ENCODE measurements around the gene GRAMD1B. TPM values are rescaled to one million over a fixed set of nuclear protein-coding genes. Genes with fewer than 3 reads are reported as not detected.

The GRAMD1B gene
- total and polyA plus RNA-seq, 2 donors from 2014 or later: 4.4 to 18.2 TPM

DNA sequence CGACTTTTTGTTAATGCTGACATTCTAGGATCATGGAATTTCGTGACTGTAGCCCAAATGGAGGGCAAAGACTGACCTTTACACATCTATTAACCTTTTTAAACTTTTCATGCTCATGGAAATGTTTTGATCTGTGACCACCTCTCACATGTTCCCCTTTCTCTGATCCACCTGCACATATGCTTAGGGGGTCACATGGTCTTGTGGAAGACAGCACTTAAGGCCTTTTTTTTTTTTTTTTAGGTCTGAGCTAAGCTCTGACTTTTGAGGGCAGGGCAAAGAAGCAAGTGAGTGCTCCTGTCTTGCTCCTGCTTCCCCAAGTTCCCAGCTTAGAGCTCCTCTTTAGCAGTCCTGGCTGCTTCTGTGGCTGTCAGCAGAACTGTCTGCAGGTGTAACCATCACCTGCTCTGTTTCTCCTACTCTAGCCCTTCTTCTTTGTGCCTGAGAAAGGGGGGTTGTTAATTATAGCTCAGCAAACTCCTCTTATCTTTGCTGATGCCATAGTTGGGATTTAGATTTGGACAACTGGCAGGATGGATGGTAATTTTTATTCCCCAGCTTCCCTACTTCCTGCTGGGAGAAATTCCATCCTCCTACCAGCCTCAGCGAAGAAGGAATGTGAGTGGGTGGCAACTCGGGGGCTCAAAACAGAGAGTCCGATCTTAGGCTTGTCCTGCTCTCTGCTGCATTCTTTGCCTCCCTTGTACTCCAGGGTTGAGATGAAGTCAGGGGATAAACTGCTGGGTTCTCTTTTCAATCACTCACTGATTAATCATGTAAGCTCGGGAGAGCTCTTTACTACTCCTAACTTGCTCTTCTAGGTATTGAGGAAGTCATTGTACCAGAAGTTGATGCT lies 64.4 kb downstream of the GRAMD1B start:
- H3K27ac ChIP-seq (ENCODE audit: low read depth in 2 of 2, low read length in 2 of 2): no peak overlapping the region
- H3K9me3 ChIP-seq (ENCODE audit: control insufficient read depth in 2 of 3, insufficient read depth in 1 of 3, low read length in 3 of 3): no peaks in the 10 kb centered on the region
- TF ChIP-seq, protein P1, sequence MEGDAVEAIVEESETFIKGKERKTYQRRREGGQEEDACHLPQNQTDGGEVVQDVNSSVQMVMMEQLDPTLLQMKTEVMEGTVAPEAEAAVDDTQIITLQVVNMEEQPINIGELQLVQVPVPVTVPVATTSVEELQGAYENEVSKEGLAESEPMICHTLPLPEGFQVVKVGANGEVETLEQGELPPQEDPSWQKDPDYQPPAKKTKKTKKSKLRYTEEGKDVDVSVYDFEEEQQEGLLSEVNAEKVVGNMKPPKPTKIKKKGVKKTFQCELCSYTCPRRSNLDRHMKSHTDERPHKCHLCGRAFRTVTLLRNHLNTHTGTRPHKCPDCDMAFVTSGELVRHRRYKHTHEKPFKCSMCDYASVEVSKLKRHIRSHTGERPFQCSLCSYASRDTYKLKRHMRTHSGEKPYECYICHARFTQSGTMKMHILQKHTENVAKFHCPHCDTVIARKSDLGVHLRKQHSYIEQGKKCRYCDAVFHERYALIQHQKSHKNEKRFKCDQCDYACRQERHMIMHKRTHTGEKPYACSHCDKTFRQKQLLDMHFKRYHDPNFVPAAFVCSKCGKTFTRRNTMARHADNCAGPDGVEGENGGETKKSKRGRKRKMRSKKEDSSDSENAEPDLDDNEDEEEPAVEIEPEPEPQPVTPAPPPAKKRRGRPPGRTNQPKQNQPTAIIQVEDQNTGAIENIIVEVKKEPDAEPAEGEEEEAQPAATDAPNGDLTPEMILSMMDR (IDR thresholded peaks at IDR 0.05; ENCODE audit: borderline replicate concordance, extremely low read depth, insufficient read depth): no peak
- H3K9ac ChIP-seq (ENCODE audit: low read length in 3 of 3): no peak overlapping the region
- H3K36me3 ChIP-seq (ENCODE audit: control insufficient read depth in 2 of 3, insufficient read depth in 3 of 3, low read length in 3 of 3): no peaks in the 10 kb centered on the region
- intact Hi-C loops (cut with DNase I): no loop called here
- H3K4me3 ChIP-seq (ENCODE audit: low read length in 3 of 3): no peak overlapping the region
- H3K27me3 ChIP-seq (ENCODE audit: control insufficient read depth, insufficient read depth, low read length): no peaks in the 10 kb centered on the region
- H3K4me1 ChIP-seq (ENCODE audit: control insufficient read depth in 2 of 3, insufficient read depth in 2 of 3, low read depth in 1 of 3, low read length in 3 of 3): no peaks in the 10 kb centered on the region
- DNase-seq: peak in 1 of 5 donors; percentile 41
- no peak for FAIRE-seq

DNA sequence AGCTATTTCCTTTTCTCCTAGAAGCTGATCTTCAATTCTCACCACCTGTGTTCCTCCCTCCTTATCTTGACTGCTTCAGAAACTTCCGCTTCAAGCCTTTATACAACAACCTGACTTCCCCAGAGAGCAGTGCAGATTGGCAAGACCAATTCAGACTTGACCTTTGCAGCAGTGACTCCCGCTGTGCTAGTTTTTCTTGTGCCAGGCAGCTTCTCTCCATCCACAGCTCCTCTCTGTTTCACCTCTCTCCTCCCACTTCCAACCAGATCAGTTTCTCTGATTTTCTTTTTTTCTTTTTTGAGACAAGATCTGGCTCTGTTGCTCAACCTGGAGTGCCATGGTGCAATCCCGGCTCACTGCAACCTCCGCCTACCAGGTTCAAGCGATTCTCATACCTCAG lies 74.3 kb downstream of the GRAMD1B start:
- H3K27me3 ChIP-seq (ENCODE audit: control insufficient read depth, insufficient read depth, low read length): no peaks in the 10 kb centered on the region
- no peaks in the 10 kb centered on the region for H3K9me3 ChIP-seq (ENCODE audit: control insufficient read depth in 2 of 3, insufficient read depth in 1 of 3, low read length in 3 of 3)
- H3K4me3 ChIP-seq (ENCODE audit: low read length in 3 of 3): no peak overlapping the region
- H3K9ac ChIP-seq (ENCODE audit: low read length in 3 of 3): no peak overlapping the region
- intact Hi-C loops (cut with DNase I): no loop called here
- no peak for FAIRE-seq
- TF ChIP-seq, protein P1 (IDR thresholded peaks at IDR 0.05; ENCODE audit: borderline replicate concordance, extremely low read depth, insufficient read depth): no peak
- no peak overlapping the region for H3K27ac ChIP-seq (ENCODE audit: low read depth in 2 of 2, low read length in 2 of 2)
- DNase-seq: no peak
- H3K4me1 ChIP-seq (ENCODE audit: control insufficient read depth in 2 of 3, insufficient read depth in 2 of 3, low read depth in 1 of 3, low read length in 3 of 3): peaks cover 0 to 2% (median 0%) of the 10 kb centered on the region in 3 donors
- H3K36me3 ChIP-seq (ENCODE audit: control insufficient read depth in 2 of 3, insufficient read depth in 3 of 3, low read length in 3 of 3): peaks cover 0 to 2% (median 0%) of the 10 kb centered on the region in 3 donors

DNA sequence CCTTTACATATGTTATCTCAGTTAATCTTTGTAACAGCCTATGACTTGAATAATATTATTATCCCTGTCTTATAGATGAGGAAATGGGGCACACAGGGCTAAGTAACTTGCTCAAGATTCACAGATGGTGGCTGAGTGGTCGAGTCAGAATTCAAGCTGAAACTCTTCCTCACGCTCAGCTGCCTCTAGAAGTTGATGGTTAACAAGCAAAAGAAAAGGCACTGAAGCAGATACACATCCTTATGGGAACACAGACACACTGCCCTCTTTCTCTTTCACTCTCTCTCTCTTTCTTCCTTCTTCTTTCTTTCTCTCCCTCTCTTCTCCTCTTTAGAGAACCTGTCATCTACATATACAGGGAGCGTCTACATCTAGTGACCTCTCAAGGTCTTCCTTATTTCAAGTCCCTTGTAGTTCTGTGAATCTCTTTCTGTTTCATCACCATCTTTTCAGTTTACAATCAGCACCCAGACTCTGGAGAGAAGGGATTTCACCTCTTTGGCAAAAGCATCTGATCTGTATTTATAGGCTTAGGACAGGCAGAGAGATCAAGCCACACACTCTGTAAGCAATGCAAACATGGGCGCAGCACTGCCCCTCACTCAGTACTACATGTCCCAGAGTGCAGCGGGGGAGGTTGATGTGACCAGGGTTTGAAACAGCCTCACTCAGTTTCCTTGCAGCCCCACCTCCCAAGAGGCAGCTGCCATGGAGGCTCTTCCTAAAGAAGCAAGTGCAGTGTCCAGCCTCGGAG lies 75.7 kb downstream of the GRAMD1B start:
- peaks cover 0 to 2% (median 0%) of the 10 kb centered on the region in 3 donors for H3K36me3 ChIP-seq (ENCODE audit: control insufficient read depth in 2 of 3, insufficient read depth in 3 of 3, low read length in 3 of 3)
- no peak for FAIRE-seq
- DNase-seq: peak in 4 of 5 donors; percentile 62 to 80 (median 69)
- H3K27ac ChIP-seq (ENCODE audit: low read depth in 2 of 2, low read length in 2 of 2): no peak overlapping the region
- TF ChIP-seq, protein P1 (IDR thresholded peaks at IDR 0.05; ENCODE audit: borderline replicate concordance, extremely low read depth, insufficient read depth): no peak
- H3K4me3 ChIP-seq (ENCODE audit: low read length in 3 of 3): peak overlapping the region in 1 of 3 donors; percentile 0
- intact Hi-C loops (cut with DNase I): no loop called here
- H3K27me3 ChIP-seq (ENCODE audit: control insufficient read depth, insufficient read depth, low read length): no peaks in the 10 kb centered on the region
- H3K9ac ChIP-seq (ENCODE audit: low read length in 3 of 3): no peak overlapping the region
- H3K9me3 ChIP-seq (ENCODE audit: control insufficient read depth in 2 of 3, insufficient read depth in 1 of 3, low read length in 3 of 3): no peaks in the 10 kb centered on the region
- peaks cover 0 to 2% (median 0%) of the 10 kb centered on the region in 3 donors for H3K4me1 ChIP-seq (ENCODE audit: control insufficient read depth in 2 of 3, insufficient read depth in 2 of 3, low read depth in 1 of 3, low read length in 3 of 3)

Measured in kidney (tissue), 14 donors.